Cardiac fibroblast (primary cell): ENCODE data around the gene TOE1.

Source experiments
- DNase-seq, 2 donors: peaks; one replicate each; pipeline versions ENCODE4 v3.0.0 to v3.0.0-alpha.2; 2010; ENCODE audit warnings: low read depth in 2 of 2
- H3K4me3 ChIP-seq, 2 donors: replicated peaks in 1 of 2; 1 replicate in 1 of 2; 2 replicates in 1 of 2; pipeline ENCODE4 v1.5.1; 2011; ENCODE audit warnings: low read depth in 2 of 2, low read length in 2 of 2, mild to moderate bottlenecking in 2 of 2, moderate library complexity in 1 of 2
- TF ChIP-seq, protein P1 (sequence below): IDR thresholded peaks from one replicate; pipeline ENCODE4 v1.5.1; 2011; ENCODE audit warnings: low read depth, mild to moderate bottlenecking, low read length, inconsistent platforms

Gene TOE1

DNA sequence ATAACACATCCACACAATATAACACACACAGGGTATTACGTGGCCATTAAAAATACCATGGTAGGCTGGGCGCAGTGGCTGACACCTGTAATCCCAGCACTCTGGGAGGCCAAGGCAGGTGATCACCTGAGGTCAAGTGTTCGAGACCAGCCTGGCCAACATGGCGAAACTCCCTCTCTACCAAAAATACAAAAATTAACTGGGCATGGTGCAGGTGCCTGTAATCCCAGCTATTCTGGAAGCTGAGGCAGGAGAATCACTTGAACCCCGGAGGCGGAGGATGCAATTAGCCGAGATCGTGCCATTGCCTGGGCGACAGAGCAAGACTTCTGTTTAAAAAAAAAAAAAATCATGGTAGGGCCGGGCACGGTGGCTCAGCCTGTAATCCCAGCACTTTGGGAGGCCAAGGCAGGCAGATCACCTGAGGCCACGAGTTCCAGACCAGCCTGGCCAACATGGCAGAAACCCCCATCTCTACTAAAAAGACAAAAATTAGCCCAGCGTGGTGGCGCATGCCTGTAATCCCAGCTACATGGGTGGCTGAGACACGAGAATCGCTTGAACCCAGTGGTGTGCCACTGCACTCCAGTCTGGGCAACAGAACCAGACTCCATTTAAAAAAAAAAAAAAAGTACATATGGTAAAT, 37.3 kb upstream of the TOE1 start:
- no peak for DNase-seq
- TF ChIP-seq, protein P1, sequence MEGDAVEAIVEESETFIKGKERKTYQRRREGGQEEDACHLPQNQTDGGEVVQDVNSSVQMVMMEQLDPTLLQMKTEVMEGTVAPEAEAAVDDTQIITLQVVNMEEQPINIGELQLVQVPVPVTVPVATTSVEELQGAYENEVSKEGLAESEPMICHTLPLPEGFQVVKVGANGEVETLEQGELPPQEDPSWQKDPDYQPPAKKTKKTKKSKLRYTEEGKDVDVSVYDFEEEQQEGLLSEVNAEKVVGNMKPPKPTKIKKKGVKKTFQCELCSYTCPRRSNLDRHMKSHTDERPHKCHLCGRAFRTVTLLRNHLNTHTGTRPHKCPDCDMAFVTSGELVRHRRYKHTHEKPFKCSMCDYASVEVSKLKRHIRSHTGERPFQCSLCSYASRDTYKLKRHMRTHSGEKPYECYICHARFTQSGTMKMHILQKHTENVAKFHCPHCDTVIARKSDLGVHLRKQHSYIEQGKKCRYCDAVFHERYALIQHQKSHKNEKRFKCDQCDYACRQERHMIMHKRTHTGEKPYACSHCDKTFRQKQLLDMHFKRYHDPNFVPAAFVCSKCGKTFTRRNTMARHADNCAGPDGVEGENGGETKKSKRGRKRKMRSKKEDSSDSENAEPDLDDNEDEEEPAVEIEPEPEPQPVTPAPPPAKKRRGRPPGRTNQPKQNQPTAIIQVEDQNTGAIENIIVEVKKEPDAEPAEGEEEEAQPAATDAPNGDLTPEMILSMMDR: no peak
- H3K4me3 ChIP-seq: peak overlapping the region; percentile 54 to 60

DNA sequence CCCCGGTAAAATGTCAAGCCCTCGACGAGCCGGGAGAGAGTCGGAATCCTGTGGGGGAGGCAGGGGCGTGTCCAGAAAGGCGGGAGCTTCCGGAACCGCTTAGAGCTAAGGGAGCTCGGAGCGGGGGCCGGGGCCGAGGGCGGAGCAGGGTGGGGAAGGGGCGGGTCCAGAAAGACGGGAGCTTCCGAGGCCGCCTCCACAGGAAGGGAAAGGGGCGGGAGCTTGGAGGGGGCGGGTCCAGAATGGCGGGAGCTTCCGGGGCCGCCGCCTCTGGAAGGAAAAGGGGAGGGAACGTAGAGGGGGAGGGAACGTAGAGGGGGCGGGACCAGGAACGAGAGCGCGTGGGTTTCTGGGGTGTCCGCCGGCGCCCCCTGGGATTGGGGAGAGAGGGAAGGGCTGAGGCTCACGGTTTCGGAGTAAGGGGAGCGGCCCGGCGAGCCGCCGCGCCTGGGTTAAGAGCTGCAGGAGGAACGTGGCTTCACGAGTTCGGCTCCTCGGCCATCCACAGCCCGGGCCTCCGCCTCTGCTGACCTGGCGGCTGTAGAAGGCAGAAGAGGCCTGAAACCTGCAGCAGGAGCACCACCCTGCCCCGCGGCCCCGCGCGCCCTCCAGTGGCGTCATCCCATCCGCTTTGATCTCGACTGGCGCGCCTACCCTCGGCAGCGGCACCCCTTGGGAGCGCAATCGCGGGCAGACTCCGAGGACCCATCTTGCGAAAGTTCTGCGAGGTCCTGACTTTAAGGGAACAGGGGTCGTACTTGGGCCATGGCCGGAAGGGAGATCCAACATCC, 36.3 kb upstream of the TOE1 start:
- DNase-seq: peak; percentile 99
- peak overlapping the region; percentile 71 to 74 for H3K4me3 ChIP-seq
- TF ChIP-seq, protein P1: peak; percentile 67

DNA sequence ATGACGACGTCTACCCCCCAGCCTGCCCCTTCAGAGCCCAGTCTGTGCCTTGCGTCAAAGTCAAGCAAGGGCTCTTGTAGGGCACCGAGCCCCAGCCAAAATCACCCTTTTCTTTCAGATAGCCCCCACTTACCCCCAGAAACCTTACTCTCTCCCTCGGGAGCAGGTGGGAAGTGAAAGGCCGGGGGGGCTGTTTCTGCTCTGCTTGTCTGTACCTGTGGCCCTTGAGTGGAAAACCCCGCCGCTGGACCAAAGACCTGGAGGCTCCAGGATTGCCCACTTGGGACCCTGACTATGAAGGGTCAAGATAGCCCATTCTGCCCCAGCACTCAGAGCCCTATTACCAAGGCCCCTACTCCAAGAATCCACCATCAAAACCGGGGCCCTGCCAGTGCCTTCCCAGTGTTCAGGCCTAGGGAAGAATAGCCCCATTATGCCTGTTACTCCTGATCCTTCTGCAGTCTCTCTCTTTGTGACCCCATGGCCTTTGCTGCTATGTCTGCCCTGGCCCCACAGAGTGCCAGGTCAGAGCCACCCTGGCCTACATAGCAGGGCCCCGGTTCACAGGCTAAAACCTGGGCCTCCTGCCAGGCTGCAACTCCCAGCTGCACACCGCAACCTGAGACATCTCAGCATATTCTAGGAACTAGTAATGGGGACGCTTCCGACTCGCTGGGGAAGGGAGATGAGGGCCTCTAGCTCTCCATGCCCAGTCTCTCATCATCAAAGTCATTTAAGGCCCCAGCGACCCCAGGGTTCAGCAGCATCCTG, 35.5 kb upstream of the TOE1 start:
- TF ChIP-seq, protein P1: no peak
- peak in 1 of 2 donors; percentile 23 for DNase-seq
- H3K4me3 ChIP-seq: peak overlapping the region; percentile 71 to 74

DNA sequence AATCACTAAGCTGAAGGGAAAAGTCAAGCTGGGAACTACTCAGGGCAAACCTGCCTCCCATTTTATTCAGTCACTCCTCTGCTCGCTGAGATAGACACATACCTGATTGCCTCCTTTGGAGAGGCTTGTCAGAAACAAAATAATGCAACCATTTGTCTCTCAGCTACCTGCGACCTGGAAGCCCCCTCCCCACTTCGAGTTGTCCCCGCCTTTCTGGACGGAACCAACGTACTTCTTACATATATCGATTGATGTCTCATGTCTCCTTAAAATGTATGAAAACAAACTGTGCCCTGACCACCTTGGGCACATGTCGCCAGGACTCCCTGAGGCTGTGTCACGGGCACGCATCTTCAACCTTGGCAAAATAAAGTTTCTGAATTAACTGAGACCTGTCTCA, 34.7 kb upstream of the TOE1 start:
- no peak overlapping the region for H3K4me3 ChIP-seq
- no peak for DNase-seq
- TF ChIP-seq, protein P1: no peak

DNA sequence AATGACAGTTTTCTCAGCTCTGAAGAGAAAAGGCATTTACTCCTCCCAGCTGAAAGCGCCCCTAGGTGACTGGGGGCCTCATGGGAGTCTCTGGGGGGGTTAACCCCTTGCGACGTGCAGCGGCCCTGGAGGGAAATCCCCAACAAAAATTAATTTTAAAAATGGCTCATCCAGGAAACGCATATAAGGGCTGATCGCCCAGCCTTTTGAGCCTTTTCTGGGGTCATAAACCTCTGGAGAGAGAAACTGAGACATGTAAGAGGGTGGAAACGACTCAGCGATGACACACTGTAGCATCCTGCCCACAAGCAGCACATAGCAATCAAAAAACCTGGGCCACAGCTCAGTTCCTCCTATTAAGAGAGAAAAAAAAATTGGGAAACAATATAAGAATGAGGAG, 33.7 kb upstream of the TOE1 start:
- TF ChIP-seq, protein P1: no peak
- H3K4me3 ChIP-seq: no peak overlapping the region
- DNase-seq: peak in 1 of 2 donors; percentile 63

DNA sequence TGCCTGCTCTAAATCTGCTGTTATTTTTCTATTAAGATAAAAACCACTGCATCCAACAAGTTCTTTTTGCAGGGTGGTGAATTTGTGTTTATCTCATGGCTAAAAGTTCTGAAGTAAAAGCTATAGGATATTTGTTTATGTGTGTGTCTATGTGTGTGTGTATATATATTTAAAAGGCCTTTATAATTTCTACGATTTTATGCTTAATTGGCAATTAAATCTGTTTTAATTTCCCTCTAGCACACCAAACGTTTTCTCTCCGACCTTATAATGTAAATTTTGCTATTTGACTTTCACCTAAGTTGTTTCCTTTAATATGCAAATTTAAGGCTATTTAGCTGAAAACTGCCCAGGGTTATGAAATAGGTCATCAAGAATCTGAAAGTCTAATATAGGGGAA, 33.1 kb upstream of the TOE1 start:
- DNase-seq: no peak
- TF ChIP-seq, protein P1: no peak
- H3K4me3 ChIP-seq: no peak overlapping the region
